GM11168 (cell line): Measurements from ENCODE around the gene MRPS34.
"Not testable (repeated sequence)": the region's sequence is repeated elsewhere in the genome, so short reads cannot be mapped to it uniquely, and the experiment has no call there.

ENCODE experiments used
- in situ Hi-C: fragments of 300-500 bp; cut with MboI; formaldehyde crosslinking; loops from one replicate; pipeline ENCODE4 v1.12.0; 2022; ENCODE audit warnings: low sequenced_read_pairs; ENCODE audit not compliant: unreplicated experiment

MRPS34 gene

DNA sequence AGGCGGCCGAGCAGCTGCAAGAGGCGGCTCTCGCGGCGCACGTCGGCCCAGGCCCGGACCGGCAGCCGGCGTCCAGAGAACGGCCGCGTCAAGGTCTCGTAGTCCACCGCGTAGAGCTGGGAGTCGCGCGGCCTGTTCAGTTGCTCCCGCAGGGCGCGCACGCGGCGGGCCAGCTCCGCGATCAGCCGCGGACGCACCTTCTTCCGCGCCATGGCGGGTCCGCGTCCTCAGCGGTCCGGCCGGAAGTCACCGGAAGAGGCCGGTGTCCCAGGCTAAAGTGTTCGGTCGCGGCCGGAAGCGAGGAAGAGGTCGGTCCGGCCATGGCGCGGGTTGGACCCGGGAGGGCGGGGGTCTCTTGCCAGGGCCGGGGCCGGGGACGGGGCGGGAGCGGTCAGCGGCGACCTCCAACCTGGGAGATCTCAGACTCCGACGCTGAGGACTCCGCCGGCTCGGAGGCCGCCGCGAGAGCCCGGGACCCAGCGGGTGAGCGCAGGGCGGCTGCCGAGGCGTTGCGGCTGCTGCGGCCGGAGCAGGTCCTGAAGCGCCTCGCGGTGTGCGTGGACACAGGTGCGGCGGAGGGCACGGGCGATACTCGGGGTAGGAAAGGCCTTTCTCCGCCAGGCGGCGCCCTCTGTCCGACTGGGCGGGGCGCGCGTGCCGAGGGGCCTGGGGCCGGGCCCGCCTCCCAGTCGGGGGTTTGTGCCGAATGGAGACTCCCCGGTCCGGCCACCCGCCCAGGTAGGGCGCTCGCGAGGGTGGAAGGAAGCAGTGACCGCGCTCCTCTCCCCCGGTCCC, at the start of gene MRPS34:
Gene MRPS34, minus strand, starts transcription at position 227 of the 795 bp plus-strand sequence. Its CDS starts 15 bp downstream, at position 212.
- in situ Hi-C loops = no loop called here

DNA sequence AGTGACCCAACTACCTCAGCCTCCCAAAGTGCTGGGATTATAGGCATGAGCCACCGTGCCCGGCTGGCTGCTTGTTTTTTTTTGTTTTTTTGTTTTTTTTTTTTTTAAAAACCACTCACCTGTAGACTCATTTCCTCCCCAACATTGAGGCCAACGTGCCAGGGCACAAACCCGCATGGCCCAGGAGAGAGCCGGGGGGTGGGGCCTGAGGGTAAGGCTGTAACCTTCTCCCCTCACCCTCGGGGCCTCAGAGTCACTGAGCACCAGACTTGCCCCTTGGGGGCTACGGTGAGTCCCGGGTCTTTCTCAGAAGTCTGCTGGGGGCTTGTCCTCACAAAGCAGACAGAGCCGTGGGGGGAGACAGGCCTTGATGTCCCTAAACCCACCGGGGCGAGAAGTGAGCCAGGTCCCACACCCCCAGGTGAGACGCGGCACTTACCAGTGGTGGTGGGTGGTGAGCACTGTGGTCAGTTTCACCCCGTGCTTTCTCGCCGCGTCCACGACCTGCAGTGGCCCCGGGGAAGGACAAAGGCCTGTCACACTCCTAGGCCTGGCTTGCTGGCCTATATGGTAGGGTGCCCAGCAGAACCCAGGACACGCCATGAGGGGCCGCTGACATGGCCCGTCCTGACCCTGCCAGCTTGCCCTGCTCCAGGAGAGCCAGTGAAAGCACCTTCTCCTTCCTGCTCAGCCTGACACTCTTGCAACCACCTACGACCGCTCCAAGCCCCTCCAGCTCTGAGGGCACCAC, 49.1 kb upstream of the MRPS34 start:
- in situ Hi-C loops = no loop called here

DNA sequence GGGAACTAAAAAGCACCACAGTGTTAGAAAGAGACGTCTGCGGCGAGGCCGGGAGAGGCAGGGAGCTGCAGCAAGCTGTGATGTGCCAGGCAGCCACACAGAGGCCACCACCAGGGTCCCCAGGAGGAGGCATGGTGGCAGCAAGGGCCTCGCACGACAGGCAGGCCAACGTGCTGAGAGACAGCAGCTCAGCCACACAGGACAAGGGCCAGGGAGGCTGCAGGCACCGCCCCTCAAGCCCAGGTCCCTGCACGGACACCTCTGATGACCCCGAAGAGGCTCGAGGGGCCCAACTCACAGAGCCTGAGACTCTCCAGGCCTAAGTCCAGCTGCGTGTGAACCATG, 48.0 kb upstream of the MRPS34 start:
- in situ Hi-C loops = no loop called here

DNA sequence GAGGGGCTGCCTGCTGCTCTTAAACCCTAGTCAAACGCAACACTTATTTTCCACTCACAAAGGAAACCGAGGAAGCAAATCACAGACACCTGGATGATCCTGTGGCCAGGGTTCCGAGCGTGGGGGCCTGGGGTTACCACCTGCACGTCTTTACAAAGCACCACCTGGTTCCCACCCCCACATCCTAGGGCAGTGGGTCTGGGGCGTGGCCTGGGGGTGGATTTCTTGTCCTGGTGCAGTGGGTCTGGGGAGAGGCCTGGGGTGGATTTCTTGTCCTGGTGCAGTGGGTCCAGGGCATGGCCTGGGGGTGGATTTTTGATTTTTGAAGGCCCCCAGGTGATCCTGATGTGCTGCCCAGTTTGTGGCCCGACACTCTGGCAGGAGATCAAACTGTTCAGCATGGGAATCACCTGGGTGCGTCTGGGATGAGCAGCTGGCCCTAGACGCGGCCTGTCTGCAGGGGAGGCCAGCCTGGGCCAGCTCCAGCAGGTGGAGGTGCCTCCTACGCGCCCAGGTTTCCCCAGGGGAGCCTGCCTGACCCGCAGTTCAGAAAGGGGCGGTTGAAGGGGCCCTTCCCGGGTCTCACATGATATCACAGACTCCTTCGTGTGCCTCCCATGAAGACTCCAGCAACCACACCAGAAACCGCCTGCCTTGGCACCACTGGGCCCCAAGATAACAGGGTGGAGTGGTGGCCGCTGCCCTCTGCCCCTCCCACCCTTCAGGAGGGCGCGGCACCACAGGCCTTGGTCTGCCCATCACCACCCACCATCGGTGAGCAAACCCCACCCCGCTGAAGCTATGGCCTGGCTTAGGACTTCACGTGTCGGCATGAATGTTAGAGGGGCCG, 47.4 kb upstream of the MRPS34 start:
- in situ Hi-C loops = no loop called here

DNA sequence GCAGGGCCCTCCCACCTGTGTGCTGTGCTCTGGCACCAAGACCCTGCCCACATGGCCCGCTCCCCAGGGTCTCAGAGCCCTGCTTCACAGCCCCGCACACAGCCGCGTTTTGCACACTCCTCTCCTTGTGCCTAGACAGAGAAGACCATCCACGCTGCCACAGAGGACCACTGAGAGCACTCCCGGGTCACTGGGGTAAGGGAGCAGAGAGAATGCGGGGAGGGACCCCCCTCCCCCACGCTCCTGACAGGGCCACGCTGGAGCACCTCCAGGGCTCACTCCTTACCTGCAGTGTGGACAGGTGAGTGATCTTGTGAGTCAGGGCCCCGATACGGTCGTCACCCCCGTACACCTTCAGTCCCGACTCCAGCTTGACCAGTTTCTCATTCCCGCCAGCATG, 46.7 kb upstream of the MRPS34 start:
- in situ Hi-C loops = no loop called here

DNA sequence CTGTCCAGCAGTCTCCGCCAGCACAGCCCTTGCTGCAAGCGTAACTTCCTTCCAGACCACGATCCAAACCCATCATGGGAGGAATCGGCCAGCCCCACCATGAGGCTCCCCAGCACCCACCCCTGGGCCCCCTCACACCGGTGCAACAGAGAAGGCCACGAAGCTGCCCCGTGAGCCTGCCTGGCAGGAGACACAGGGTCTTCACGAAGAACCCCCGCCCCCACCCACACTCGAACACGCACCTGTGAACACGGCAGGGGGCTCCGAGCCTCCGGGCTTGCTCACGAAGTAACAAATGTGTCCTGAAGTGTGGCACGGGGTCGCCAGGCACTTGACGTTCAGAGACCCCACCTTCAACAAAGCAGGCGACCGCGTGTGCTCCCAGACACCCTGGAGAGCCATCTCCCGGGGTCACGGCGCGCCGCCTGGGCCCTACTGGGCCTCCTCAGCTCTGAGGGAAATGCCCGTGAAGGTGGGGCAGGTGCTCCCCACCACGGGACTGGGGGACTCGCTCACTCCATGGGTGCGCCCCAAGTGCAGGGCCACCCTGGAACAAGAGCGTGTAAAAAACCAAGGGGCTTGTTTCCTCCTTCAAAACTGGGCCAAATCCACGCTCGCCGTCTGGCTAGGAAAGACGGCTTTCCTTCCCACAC, 46.1 kb upstream of the MRPS34 start:
- in situ Hi-C loops = no loop called here

DNA sequence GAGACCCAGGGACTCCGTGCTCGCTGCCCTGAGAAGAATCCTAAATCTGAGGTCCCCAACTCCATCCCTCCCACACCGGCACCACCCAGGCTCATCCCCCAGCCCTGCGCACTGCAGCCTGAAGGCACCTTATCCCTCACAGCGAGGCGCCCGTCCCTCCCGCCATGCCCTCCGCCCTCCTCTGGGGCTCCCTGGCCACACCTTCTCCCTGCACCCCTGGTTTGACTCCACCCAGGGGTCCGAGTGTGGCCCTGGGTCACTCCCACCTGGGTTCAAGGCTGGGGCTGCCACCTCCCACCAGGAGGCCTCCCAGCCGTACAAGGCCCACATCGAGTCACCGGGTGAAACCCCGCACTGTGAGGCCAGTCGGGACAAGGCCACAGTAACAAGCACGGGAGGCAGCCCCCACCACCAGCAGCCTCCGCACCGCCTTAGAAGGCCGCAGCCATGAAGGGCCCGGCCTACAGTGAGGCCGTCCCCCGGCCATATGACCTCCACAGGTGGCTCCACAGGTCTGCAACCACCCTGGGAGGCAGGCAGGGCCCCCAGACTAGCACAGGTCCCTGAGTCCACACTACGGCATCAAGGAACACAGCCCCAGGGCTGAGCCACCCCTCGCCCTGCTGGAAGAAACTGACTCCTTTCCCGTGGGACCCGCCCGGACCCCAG, 45.4 kb upstream of the MRPS34 start:
- in situ Hi-C loops = no loop called here

DNA sequence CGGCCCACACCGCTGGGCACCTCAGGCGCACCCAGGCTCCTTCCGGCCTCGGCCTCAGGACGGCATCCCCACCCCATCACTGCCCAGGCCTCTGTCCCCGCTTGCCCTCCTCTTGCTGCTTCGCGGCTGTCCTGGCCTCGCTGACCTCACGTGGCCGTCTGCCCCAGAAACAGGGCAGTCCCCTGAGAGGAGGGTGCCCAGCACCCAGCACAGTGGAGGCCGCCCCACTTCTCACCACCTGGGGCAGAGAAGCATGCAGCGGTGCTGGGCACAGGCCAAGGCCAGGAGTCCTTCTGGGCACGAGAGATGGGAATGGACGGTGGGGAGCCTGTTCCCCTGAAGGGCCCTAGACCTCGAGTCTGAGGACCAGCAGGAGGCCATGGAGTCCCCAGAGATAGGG, 44.8 kb upstream of the MRPS34 start:
- in situ Hi-C loops = no loop called here

DNA sequence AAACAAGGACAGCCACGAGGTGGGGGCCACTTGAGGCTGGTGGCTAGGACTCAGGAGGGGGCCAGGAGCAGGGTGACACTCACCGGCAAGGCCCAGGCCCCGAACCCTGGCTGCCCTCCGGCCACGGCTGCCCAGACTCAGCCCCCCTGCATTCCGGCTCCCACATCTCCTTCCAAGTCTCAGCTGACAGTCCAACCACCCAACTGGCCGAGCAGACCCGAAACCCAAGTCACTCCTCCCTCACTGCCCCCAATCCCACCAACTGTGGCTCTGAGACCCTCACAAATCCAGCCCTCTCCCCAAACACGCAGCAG, 44.3 kb upstream of the MRPS34 start:
- in situ Hi-C loops = no loop called here

DNA sequence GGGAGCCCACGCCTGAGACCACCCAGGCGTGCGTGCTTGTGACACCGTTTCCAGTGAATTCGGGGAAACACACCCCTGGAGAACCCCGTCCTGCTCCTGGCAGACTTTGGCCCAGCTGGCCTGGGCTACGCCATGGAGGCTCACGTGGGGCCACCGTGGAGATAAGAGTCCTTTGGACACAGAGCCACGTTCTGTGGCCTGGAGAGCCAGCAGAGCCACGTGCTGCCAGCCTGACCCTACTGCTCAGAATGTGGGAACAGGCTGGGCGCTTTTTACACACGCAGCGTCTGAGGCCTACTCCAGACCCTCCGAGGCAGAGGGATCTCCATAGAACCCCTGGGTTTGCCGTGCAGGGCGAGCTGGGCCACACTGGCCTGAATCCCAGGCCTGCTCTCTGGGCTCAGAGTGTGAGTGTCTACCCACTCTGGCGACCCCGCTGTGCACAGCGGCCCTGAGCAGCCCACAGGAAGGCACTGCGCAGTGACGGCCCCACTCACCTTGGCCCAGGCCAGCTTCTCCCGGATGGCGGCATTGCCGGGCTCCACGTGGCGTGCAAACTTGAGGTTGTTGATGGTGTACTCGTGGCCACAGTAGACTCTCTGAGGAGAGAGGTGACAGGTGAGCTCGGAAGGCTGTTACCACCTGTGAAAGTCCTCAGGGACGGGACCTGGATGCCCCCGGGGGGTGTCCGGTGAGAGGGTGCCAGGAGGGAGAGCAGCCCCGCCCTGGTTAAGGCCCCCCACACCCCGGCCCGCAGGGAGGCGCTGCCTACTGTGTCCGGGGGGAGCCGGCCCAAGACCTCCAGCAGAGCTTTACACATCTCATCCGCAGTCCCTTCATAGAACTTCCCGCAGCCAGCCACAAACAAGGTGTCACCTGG, 43.7 kb upstream of the MRPS34 start:
- in situ Hi-C loops = no loop called here

DNA sequence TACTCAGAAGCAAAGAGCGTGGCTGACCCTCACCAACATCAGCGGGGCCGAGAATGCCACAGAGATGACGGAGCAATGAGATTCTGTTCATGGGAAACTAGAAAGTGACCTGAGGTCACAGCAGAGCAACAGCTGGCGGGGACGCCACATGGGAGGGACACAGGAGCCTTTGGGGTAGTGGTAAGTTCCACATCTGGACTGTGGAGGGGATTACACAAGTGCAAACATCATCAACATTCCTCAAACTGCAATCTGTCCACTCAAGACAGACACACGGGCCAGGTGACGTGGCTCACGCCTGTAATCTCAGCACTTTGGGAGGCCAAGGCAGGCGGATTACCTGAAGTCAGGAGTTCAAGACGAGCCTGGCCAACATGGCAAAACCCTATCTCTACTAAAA, 42.5 kb upstream of the MRPS34 start:
- in situ Hi-C loops = no loop called here

DNA sequence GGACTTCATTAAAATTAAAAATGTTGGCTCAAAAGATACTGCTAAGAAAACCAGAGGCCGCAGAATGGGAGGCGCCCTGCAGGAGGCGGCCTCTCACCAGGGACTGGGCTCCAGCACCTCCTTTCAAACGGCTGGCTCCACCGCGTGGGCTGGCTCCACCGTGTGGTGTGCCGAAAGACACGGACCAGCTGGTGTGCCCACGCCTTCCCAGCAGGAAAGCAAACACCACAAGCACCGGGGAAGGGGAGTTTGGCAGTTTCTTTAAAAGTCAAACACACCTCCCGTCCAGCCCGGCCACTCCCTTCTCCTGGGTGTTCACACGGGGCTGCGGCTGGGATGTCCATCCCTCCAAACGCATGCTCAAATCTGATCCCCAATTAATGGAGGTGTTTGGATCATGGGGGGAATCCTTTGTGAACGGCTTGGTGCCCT, 39.8 kb upstream of the MRPS34 start:
- in situ Hi-C loops = no loop called here

DNA sequence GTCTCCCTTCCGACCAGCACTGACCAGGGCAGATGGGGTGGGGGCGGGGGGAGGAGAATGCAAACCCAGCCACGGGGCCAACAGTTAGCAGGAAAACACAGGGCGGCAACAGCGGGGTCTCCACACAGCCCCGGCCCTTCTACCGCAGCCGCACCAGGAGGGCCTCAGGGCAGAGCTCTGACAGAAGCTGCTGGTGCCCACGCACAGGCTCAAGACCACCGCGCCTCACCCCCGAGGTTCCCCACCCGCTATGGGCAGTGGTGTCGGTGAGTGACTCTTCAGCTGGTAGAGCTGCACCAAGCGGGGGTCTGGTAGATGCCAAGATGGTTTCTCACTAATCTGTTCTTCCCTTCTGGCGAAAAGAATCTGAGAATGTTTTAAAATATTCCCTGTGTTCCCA, 37.6 kb upstream of the MRPS34 start:
- in situ Hi-C loops = no loop called here

DNA sequence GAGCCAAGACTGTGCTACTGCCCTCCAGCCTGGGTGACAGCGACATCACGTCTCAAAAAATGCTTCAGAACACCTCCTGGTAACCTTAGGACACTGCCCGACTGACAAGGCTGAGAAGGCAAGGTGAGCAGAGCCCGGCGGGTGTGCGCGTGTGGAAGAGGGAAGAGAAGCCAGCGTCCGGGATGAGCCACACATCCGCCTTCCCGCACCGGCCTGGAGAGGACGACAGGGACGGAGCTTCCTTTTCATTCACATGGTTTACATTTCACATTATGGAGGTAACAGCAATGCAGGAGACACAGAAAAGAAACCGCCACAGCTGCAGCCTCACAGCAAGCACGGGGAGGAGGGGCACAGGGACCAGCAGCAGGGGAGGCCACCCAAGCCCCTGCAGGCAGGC, 37.2 kb upstream of the MRPS34 start:
- in situ Hi-C loops = no loop called here

DNA sequence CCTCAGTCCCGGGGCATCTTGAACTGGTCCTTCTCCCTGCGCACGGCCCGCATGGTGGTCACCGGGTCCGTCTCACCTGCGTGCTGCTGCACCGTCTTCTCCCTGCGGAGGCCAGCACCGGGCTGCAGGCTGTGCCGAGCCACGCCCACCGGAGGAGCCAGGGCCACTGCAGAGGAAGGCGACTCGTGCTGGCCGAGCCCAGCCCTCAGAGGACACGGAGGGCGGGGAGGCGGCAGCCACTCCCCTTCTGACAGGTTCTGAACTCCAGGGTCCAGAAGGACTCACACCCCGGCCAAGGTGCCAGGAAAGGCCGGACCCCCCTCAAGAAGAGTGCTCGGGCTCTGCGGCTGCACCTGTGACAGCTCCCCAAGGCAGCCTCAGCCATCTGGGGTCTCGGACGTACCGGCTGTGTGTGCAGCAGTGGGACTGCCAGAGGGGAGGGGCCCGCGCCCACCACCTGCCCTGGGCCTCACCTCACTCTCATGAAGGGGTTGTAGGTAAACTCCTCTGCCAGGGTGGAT, 36.4 kb upstream of the MRPS34 start:
- in situ Hi-C loops = no loop called here

DNA sequence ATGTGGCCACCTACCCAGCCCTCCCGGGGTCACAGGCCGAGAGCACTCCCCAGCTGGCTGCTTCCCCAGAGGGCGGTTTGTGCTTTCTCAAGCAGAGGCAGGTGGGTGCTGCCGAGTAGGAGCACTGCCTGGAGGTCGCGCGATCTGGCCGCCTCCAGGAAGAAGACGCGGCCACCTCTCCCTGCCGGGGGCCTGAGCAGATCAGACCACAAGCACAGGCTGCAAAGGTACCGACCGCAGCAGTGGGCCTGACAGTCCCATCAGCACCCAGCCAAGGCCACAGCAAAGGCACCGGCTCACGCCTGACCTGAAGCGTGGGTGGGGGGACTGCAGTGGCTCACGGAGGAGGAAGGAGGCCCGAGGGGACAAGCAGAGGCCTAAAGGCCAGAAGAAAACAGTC, 35.8 kb upstream of the MRPS34 start:
- in situ Hi-C loops = no loop called here

DNA sequence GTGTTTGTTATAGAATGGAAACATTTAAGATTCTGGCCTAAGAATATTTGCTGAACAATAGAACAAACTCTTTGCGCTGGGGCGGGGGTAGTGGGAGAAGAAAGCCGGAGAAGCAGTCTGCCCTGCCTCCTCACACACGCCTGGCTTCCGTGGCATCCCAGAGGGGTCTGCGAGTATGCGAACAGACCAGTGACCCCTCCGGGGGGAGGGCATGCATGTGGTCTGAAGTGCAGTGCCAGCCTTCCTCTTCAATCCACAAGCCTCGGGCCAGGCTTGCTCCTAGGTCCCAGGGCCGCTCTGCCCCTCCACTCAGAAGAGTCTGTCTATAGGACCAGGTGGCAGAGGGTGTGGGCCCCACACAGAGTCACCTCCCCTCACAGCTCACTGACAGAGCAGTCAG, 34.7 kb upstream of the MRPS34 start:
- in situ Hi-C loops = no loop called here

DNA sequence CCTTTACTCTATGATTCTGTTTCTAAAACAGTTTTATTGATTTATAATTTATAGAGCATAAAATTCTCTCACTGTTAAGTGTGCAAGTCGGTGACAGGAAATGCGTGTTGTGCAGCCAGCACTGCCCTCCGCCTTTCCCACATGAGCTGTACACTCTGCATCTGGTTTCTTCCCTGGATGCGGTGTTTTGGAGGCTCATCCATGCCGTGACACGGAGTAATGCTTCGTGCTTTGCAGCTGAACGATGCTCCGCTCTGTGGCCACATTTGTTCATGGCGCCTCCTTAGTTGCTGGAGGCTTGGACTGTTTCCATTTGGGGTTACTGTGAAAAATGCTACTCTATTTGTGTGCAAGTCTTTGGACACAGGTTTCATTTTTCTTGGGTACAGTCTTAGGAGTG, 27.8 kb upstream of the MRPS34 start:
- in situ Hi-C loops = no loop called here

DNA sequence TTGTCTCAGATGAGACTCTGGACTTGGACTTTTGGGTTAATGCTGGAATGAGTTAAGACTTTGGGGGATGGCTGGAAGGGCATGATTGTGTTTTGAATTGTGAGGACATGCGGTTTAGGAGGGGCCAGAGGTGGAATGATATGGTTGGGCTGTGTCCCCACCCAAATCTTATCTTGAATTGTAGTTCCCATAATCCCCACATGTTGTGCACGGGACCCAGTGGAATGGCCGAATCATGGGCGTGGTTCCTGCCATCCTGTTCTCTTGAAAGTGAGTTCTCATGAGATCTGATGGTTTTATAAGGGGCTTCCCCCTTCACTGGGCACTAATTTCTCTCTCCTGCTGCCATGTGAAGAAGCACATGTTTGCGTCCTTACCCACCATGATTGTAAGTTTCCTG, 26.3 kb upstream of the MRPS34 start:
- in situ Hi-C loops = not testable (repeated sequence)
